NCI-H1048 (cell line): ENCODE data around the gene USP20.
"Not testable (repeated sequence)": the region's sequence is repeated elsewhere in the genome, so short reads cannot be mapped to it uniquely, and the experiment has no call there.

Experiments used
- DNase-seq: peaks from one replicate; lab custom pipeline; 2025; lab: John Stamatoyannopoulos, UW

USP20 gene

GRCh38 chr9:129835128-129835859, at the start of gene USP20, which contains the start of gene C9orf78:
USP20 (plus strand) TSS chr9:129835458; CDS start chr9:129852556, 17,098 bp downstream.
C9orf78 (minus strand) TSS chr9:129835275; CDS start chr9:129835221, 54 bp downstream.
- peak; percentile 92 for DNase-seq

GRCh38 chr9:129785866-129786265, 49.4 kb upstream of the USP20 start:
- DNase-seq: no peak

- no peak for DNase-seq
Observed at GRCh38 chr9:129786481-129786880, 48.8 kb upstream of the USP20 start.

- DNase-seq: no peak
Observed at GRCh38 chr9:129794549-129794948, 40.7 kb upstream of the USP20 start.

GRCh38 chr9:129796029-129796428, 39.2 kb upstream of the USP20 start:
- DNase-seq: not testable (repeated sequence)

GRCh38 chr9:129798973-129799372, 36.3 kb upstream of the USP20 start:
- DNase-seq: no peak

- DNase-seq: no peak
Observed at GRCh38 chr9:129801504-129801903, 33.8 kb upstream of the USP20 start.

- peak; percentile 83 for DNase-seq
Observed at GRCh38 chr9:129802833-129803675, 32.2 kb upstream of the USP20 start, which contains the start of gene TOR1B. TOR1B (plus strand) TSS chr9:129803184; CDS start chr9:129803213, 29 bp downstream.

GRCh38 chr9:129803676-129804060, 31.6 kb upstream of the USP20 start:
- no peak for DNase-seq

GRCh38 chr9:129806061-129806460, 29.2 kb upstream of the USP20 start:
- DNase-seq: no peak

GRCh38 chr9:129809346-129809745, 25.9 kb upstream of the USP20 start:
- DNase-seq: no peak

GRCh38 chr9:129810116-129810515, 25.1 kb upstream of the USP20 start:
- no peak for DNase-seq

GRCh38 chr9:129810788-129811187, 24.5 kb upstream of the USP20 start:
- no peak for DNase-seq

GRCh38 chr9:129811967-129812363, 23.3 kb upstream of the USP20 start:
- no peak for DNase-seq

- no peak for DNase-seq
Observed at GRCh38 chr9:129812385-129812784, 22.9 kb upstream of the USP20 start.

- no peak for DNase-seq
Observed at GRCh38 chr9:129813661-129814060, 21.6 kb upstream of the USP20 start.

GRCh38 chr9:129814432-129815223, 20.6 kb upstream of the USP20 start:
- DNase-seq: no peak

- DNase-seq: no peak
Observed at GRCh38 chr9:129815278-129815677, 20.0 kb upstream of the USP20 start.

- DNase-seq: no peak
Observed at GRCh38 chr9:129816501-129817435, 18.5 kb upstream of the USP20 start.

- DNase-seq: no peak
Observed at GRCh38 chr9:129822898-129823541, 12.2 kb upstream of the USP20 start.

GRCh38 chr9:129823542-129823934, 11.7 kb upstream of the USP20 start:
- no peak for DNase-seq
